Bronchial epithelial cell (primary cell): Measurements from ENCODE around the gene AP1S1. TPM values are rescaled to one million over a fixed set of nuclear protein-coding genes. Genes with fewer than 3 reads are reported as not detected.
A peak's percentile ranks its signal among the peaks of the same experiment; 100 is the strongest.

Source experiments
- DNase-seq: peaks from one replicate; pipeline ENCODE4 v3.0.0-alpha.2; 2010; ENCODE audit warnings: low read depth
- FAIRE-seq: peaks from 2 replicates; lab custom pipeline; 2011; peaks lifted over from hg19 to GRCh38; lab: Jason Lieb, UNC
- H3K27me3 ChIP-seq: 2 replicates; pipeline ENCODE4 v1.5.1; 2011; ENCODE audit warnings: low read length; ENCODE audit not compliant: control insufficient read depth, insufficient read depth
- H3K36me3 ChIP-seq: 2 replicates; pipeline ENCODE4 v1.5.1; 2011; ENCODE audit warnings: low read length; ENCODE audit not compliant: control insufficient read depth, insufficient read depth
- H3K4me3 ChIP-seq: 2 replicates; pipeline ENCODE4 v1.5.1; 2011; ENCODE audit warnings: mild to moderate bottlenecking, low read depth, low read length, control low read depth
- total RNA-seq: library from RNA; depleted of rRNA; stranded (reverse); fragments of >200 nt; gene quantifications from 2 replicates; pipeline ENCODE4 v1.2.1, GENCODE V29; 2014
- TF ChIP-seq, protein P1 (sequence below): IDR thresholded peaks from 2 replicates; pipeline ENCODE4 v1.5.1; 2011; ENCODE audit warnings: mild to moderate bottlenecking, moderate library complexity, low read length, control low read depth, inconsistent platforms; ENCODE audit not compliant: insufficient read depth, severe bottlenecking

AP1S1 gene
- total RNA-seq, 1 donor from 2014 or later = 176 TPM

DNA sequence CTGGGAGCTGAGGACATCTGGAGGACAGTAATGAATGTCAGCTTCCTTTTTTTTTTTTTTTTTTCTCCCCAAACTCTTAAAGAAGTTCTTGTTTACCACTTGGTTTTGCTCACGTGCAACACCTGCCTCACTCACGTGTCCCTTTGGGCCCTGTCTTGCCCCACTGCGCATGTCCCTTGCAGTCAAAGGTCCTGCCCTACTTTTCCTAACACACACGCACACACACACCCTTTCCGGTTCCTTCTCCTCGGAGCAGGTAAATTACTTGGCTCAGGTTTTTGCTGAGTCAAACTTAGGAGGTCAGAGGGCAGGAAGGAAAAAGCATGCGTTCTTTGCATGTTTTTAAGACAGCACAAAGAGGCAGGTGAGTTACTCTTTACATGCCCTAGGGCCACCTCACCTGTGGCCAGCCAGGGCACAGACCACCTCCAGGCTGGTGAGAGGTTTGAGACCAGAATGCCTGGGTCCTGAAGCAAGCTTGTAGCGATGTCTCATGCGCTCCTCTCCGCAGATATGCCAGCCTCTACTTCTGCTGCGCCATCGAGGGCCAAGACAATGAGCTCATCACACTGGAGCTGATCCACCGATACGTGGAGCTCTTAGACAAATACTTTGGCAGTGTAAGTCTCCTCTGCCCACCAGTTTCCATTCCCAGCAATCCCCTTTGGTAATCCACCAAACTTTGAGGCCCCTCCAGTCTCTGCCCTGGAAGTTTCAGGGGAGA lies 2.8 kb downstream of the AP1S1 start:
- FAIRE-seq (no peak), DNase-seq (peak; percentile 31)
- TF ChIP-seq, protein P1, sequence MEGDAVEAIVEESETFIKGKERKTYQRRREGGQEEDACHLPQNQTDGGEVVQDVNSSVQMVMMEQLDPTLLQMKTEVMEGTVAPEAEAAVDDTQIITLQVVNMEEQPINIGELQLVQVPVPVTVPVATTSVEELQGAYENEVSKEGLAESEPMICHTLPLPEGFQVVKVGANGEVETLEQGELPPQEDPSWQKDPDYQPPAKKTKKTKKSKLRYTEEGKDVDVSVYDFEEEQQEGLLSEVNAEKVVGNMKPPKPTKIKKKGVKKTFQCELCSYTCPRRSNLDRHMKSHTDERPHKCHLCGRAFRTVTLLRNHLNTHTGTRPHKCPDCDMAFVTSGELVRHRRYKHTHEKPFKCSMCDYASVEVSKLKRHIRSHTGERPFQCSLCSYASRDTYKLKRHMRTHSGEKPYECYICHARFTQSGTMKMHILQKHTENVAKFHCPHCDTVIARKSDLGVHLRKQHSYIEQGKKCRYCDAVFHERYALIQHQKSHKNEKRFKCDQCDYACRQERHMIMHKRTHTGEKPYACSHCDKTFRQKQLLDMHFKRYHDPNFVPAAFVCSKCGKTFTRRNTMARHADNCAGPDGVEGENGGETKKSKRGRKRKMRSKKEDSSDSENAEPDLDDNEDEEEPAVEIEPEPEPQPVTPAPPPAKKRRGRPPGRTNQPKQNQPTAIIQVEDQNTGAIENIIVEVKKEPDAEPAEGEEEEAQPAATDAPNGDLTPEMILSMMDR = no peak
- Histone ChIP-seq H3K36me3 (peaks cover 26% of the 10 kb centered on the region), H3K4me3 (no peak overlapping the region), H3K27me3 (no peaks in the 10 kb centered on the region)

DNA sequence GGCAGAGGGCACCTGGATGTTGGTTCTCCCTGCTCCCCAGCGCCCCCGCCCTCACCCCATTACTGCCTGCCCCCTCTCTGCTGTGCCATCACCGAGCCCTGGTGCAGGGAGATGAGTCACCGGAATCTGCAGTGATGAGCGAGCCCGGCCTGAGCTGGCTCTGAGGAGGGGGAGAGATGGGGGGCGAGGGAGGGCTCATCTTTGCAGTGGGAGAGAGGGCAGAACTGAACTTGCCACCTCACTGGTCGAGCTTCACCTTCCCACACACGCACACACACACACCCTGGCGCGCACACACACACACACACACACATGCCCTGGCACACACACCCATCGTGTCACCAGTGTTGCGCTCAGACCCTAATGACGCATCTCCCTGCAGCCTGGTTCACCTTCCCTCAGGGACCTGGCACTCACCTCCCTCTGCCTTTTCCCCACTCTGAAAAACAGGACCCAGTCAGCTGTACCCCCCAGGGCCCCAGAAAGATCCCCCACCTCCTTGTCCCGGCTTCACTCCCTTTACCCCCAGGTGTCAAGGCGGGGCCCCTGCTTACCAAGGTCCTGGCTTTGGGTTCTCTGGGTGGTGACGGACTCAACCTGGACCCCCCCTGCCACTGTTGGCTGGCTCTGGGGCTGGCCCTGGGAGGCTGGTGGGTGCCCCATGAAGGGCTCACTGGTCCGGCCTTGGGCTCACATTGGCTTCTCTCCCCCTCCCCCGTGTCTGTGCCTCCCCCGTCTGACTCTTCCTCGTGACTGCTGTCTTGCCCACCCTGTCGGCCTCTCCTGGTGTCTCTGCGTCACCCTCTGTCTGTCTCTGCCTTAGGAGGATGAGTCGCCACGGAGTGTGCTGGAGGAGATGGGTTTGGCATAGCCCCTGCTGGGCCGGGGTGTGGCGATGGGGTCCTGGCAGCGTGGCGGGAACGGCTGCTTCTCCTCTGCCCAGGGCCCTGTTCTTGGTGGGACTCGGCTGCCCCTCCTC lies 5.7 kb downstream of the AP1S1 start:
- H3K36me3 ChIP-seq = peaks cover 26% of the 10 kb centered on the region

DNA sequence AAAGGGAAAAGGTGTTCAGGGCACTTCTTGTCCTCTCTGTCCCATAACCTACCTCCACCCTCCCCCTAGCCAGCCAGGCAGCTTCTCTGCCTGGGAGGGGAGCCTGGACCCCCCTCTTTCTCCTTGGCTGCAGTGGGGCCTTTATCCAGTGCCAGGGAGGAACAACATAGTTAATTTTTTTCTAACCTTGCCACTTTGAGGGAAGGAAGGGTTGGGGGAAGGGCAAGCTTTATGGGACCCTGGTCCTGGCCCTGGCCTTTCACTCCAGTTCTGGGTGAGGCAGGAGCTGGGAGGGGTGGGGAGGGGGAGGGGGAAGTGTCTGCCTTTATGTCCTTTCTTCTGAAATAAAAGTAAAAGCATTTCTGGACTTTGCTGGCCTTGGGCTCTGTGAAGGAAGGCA lies 6.6 kb downstream of the AP1S1 start:
- no peak overlapping the region for H3K4me3 ChIP-seq

More for the DNA sequence above, 5.7 kb downstream of the AP1S1 start:
- no peak for FAIRE-seq
- no peak overlapping the region for H3K4me3 ChIP-seq
- no peaks in the 10 kb centered on the region for H3K27me3 ChIP-seq
- peak; percentile 57 for DNase-seq
- TF ChIP-seq, protein P1 = no peak

DNA sequence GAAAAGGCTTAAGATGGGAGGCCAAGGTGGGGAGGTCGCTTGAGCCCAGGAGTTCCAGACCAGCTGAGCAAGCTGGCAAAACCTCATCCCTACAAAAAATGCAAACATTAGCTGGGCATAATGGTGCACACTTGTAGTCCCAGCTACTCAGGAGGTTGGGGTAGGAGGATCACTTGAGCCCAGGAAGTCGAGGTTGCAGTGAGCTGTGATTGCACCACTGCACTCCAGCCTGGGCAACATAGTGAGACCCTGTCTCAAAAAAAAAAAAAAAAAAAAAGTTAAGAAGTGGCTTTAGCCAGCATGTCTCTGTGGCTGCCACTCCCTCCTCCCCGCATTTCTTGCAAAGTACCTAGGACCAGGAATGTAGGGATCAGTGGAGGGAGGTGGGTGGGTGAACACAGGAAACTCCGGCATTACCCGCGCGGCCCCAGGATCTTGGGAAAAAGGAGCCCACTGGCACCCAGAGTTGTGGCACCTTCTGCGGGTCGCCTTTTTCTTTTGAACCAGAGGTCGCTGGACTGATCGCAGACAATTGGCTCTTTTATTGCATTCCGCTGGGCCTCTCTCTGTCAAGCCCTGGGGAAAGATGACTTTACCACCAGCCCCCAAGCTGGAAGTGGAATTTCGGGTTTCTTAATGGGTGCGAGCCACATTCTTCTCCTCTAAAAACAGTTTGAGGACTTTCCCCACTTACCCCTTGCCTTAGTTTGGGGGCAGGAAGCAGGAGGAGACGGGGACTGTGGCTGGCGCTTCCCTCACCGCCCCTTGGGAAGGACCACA lies 7.6 kb downstream of the AP1S1 start:
- Histone ChIP-seq H3K36me3 (peaks cover 24% of the 10 kb centered on the region), H3K4me3 (no peak overlapping the region), H3K27me3 (peaks cover 5% of the 10 kb centered on the region)
- DNase-seq (no peak), FAIRE-seq (no peak)
- TF ChIP-seq, protein P1 = no peak

More for the DNA sequence above, 6.6 kb downstream of the AP1S1 start:
- H3K36me3 ChIP-seq = peaks cover 26% of the 10 kb centered on the region
- H3K27me3 ChIP-seq = peaks cover under 1% of the 10 kb centered on the region
- TF ChIP-seq, protein P1 = no peak
- FAIRE-seq (no peak), DNase-seq (no peak)

DNA sequence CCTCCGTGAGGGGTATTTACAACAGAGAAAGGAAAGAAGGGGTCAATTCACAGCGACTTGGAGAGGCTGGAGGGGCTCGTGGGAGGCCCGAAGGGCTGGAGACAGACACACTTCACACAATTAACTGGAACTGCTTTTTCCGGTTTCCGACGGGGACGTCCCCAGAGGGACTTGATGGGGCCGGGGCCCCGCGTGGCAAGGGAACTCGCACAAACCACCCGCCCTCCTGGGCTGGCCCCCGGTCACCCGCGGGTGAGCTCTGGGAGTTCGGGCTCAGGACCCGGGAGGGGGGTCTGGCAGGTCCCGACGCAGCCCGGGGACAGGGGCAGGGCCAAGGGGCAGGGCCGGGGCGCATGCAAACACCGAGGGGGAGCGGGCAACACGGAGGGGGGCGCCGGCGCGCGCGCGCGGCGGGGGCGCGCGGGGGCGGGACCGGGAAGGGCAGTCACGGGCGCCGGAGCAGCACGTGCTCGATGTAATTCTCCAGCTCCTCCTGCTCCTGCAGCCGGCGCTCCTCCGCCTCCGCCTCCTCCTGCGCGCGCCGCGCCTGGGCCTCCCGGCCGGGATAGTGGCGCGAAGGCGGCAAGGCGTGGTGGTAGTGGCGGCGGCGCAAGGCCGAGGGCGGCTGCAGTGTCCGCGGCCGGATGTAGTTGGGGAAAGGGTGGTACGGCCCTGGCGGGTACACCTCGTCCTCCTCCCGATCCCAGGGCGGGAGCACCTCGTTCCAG lies 8.4 kb downstream of the AP1S1 start:
- TF ChIP-seq, protein P1 = no peak
- Histone ChIP-seq H3K36me3 (peaks cover 18% of the 10 kb centered on the region), H3K4me3 (peak overlapping the region; percentile 32), H3K27me3 (peaks cover 13% of the 10 kb centered on the region)
- FAIRE-seq = no peak
- no peak for DNase-seq
